Activated CD4-positive, alpha-beta T cell treated with anti-CD3 and anti-CD28 coated beads for 4 hours (primary cell): ENCODE results near the gene BTNL2.

Experiments
- DNase-seq, 2 donors: peaks; one replicate each; pipeline ENCODE4 v3.0.0-alpha.2; 2020

Gene BTNL2

GRCh38 chr6:32413427-32414047 lies 6.6 kb upstream of the BTNL2 start:
- peak; percentile 81 to 86 for DNase-seq

GRCh38 chr6:32411566-32412327 lies 4.8 kb upstream of the BTNL2 start:
- no peak for DNase-seq

GRCh38 chr6:32410906-32411305 lies 3.9 kb upstream of the BTNL2 start:
- no peak for DNase-seq

- no peak for DNase-seq
Observed at GRCh38 chr6:32406197-32406596, 784 bp downstream of the BTNL2 start.

DNA sequence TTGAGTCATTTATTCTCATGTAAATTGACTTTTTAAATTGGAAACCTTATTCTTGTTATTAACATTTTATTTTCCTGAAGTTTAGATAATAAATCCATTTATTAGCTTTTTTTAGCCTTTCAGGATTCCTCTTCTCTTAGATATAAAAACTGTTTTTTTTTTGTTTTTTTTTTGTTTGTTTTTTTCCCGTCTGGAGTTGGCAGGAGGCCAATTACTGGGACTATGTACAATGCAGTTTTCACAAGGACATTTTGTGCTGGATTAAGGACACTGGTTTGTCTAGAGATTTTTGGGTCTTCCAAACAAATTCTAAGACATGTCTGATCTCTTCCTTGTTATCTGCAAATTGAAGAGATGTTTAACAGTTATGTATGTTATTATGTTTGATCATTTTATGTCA lies 1.3 kb downstream of the BTNL2 start:
- DNase-seq: no peak

- no peak for DNase-seq
Observed at GRCh38 chr6:32402812-32403211, 4.2 kb downstream of the BTNL2 start.

DNA sequence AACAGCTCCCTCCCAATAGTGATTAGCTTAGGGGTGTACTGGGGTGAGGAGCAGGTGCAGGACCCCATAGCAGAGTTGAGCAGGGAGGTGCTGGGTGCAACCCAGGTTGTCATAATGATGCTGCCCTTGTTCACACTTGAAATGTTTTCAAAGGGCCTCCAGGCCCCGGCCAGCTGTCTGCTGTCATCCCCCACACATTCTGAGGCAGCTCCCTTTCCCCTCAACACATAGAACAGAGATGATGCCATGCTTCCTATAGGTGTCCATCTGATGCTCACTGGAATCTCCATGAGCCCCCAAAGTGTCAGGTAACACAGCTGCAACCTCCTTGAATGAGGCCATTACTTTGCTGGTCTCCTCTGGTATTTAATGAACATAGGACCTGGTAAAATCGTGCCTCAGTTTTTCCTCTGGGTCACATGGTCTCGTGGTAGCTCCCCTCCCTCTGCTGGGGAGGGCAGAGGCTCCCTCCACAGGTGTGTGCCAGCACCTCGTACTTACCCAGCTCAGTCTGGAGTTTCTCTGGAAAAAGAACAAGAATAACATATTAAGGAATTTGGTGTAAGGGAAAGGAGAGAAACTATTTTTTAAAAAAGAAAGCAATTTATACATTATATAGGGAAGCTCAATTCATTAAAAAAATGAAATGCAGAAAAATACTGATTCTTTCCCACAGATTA lies 5.6 kb downstream of the BTNL2 start:
- no peak for DNase-seq

- DNase-seq: no peak
Observed at GRCh38 chr6:32397252-32397920, 9.6 kb downstream of the BTNL2 start.

- no peak for DNase-seq
Observed at GRCh38 chr6:32396028-32396427, 11.0 kb downstream of the BTNL2 start.

DNA sequence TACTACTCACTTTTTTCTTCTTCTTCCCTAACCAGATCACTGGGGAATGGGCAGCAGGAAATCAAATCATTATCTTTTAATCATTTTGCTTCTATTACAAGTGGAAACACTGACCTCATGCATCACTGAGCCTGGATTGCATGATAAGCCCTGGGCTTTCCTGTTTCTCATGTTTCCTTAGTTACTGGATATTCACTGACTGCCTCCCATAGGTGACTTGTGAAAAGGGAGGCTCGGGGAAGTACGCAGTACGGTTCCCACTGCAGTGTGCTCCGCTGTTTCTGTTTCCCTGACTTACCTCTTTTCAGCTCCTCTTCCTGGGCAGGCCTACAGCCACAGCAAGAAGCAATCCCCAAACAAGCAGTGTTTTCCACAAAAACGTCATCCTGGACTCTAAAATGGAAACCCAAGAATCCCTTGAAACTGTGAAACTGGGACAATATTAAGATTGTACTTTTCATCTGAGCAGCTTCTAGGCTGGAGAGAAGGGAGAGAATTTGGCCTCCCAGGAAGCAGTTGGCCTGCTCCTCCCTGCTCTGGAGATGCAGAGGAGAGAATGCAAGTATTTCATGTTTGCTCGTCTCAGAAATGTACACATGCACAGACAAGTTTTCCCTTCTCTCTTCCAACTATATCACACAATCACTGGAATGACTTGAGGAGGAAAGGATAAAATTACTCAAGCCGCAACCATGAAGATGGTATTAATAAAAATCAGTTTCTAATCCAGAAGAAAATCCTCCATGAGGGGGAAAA lies 13.1 kb downstream of the BTNL2 start:
- no peak for DNase-seq

DNA sequence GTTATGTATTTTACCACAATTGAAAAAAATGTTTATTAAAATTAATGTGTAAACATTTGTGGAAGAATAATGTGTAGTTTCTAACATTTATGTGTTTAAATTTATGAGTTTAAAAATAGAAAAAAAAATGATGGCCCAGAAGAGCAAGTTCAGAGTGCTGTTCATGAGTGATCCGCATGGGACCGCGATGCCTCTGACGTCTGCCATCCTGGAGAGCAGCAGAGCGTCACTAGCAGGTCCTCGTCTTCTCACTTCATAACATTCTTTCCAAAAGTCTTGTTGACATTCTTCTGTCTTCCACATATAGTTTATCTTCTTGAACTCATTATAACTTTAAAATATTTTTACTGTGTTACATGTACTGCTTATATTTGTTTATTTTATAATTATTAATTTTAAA lies 15.5 kb downstream of the BTNL2 start:
- DNase-seq: no peak

- DNase-seq: no peak
Observed at GRCh38 chr6:32387589-32388340, 19.2 kb downstream of the BTNL2 start.

DNA sequence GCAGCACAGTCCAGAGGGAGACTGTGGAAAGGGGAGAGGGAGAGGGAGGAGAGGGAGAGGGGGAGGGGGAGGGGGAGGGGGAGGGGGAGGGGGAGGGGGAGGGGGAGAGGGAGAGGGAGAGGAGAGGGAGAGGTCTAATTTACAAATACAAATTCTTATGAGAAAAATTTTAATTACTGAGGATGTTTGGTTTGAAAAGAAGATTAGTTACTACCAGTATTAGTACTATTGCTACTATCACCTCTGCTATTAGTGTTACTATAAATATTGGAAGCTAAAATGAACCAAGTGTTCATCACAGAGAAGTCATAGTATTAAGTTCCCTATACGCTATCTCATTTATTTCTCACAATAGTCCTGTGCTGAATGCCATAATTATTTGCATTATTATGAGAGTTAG lies 20.9 kb downstream of the BTNL2 start:
- DNase-seq: no peak

DNA sequence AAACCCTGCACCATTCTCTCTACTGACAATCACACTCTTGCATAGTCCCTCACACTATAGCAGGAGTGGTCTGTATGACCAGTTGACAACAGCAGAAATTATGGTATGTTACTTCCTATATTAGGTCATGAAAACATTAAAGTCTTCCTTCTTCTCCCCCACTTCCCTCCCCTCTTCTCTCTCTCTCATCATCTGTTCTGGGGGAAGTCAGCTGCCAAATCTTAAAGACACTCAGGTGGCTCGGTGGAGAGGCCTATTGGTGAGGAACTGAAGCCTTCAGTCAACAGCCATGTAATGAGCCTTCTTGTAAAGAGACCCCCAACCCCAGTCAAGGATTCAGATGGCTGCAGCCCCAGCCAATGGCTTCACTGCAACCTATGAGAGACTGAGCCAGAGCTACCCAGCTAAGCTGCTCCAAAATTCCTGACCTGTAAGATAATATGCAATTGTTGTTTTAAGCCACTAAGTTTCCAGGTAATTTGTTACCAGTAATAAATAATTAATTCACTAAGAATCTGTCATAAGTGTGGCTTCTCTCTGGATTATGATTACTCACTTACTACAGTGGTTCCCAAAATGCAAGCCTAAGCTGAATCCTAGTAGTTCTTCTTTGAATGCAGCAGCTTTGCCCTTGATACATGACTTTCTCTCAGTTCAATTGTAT lies 24.1 kb downstream of the BTNL2 start:
- no peak for DNase-seq

DNA sequence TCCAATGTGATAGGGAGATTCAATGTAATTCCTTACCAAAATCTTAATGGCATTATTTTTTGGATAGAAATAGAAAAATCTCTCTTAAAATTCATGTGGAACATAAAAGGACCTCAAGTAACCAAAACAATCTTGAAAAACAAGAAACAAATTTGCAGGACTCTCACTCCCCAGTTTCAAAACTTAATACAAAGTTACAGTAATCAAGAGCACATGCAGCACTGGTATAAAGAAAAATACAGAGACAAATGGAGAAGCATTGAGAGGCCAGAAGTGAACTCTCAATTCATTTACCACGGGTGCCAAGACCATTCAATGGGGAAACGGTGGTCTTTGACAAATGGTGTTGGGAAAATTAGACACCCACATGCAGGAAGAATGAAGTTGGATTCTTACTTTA lies 27.4 kb downstream of the BTNL2 start:
- DNase-seq: no peak

GRCh38 chr6:32375739-32376529 lies 31.0 kb downstream of the BTNL2 start:
- DNase-seq: no peak

DNA sequence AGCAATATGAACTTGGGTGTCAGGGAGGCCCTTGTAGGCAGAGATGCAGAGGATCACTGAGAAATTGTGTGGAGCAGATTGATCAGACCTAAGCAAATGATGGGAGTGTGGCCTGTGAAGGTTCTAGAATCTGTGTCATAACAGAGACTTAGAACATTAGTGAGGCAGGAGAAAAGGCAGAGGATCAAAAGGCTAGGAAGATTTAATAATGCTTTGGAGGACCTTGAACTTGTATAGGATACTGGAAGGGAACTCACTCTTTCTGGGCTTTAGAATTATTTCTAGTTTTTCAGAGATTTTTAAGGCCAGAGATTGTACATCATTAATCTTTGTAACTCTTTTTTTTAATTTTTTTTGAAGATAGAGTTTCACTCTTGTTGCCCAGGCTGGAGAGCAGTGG lies 35.2 kb downstream of the BTNL2 start, which contains the start of gene TSBP1:
TSBP1 (minus strand) TSS at position 101 of the 400 bp plus-strand sequence. CDS start 197 bp downstream, outside the sequence.
- no peak for DNase-seq

- DNase-seq: no peak
Observed at GRCh38 chr6:32371229-32371628, 35.8 kb downstream of the BTNL2 start.

DNA sequence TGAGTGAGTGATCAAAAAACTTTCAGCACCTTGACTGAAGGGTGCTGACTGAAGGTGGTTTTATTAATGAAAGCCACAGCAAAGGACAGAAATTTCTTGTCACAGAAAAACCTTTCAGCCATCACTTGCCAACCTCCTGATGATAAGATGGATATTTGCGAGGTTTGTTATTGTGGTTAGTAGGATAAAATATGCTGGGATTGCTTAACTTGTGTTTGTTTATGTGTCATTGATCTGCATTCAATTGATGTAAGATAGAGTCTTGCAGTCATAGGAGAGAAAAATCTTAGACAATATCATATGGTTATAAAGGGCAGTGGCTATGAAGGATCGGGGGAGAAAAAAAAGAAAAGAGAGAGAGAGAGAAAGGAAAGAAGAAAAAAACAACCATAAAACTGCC lies 36.5 kb downstream of the BTNL2 start:
- DNase-seq: no peak

DNA sequence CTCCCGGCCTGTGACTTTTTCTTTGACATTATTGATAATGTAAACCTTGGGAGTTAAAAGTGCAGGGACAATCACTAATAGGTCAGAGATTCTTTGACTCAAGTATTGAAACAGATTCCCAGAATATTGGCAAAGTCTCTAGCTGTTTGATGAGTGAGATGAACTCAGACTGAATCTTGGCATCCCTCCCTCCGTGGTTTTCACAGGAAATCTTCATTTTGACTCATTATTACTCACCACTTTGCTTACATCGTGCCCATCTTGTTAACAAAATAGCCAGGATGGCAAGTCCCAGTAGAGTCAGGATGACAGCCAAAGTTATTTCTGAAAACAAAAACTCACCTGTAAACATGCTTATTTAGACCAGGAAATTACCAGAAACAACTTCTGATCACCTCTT lies 37.3 kb downstream of the BTNL2 start:
- DNase-seq: no peak

DNA sequence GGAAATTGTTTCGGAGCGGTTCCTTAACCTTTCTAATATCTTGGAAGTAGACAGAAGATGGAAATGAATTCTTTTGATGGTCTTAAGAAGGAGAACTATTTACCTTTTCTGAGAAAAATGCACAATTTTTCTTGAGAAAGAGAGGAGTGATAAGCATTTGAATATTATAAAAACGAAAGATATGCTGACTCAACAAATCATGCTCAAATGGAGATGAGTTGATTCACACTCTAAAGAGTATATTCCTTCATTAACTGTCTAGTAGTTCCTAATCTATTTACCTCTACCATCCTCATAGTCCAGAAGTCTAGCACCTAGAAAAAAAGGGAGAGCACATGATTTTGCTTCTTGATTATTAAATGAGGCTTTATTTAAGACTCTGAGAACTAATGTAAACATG lies 39.3 kb downstream of the BTNL2 start:
- DNase-seq: no peak
